Fibroblast of peridontal ligament (primary cell): Measurements from ENCODE around the gene SOX5.
"Not testable (repeated sequence)": the region's sequence is repeated elsewhere in the genome, so short reads cannot be mapped to it uniquely, and the experiment has no call there.

Experiments
- DNase-seq: peaks from one replicate; pipeline ENCODE4 v3.0.0-alpha.2; 2010; ENCODE audit errors: extremely low read depth

The SOX5 gene

GRCh38 chr12:23491029-23491428 lies 458.4 kb downstream of the SOX5 start:
- DNase-seq, result not testable (repeated sequence)

- no peak for DNase-seq
Observed at GRCh38 chr12:23488130-23488529, 461.3 kb downstream of the SOX5 start.

- no peak for DNase-seq
Observed at GRCh38 chr12:23484238-23484637, 465.2 kb downstream of the SOX5 start.

- DNase-seq, result no peak
Observed at GRCh38 chr12:23482571-23482970, 466.9 kb downstream of the SOX5 start.
